Aorta (tissue), 5 donors: ENCODE results near the gene GASK1A. TPM values are rescaled to one million over a fixed set of nuclear protein-coding genes. Genes with fewer than 3 reads are reported as not detected.

ENCODE experiments used
- ATAC-seq: fragments of 200-7000 bp; cut with Tn5 transposase; one replicate; pipeline ENCODE4 v1.9.1; 2022; ENCODE audit warnings: moderate library complexity; ENCODE audit not compliant: low FRiP score
- DNase-seq, 2 donors: peaks; one replicate each; pipeline ENCODE4 v3.0.0-alpha.2; 2020
- H3K27ac ChIP-seq, 2 donors: one replicate each; pipeline ENCODE4 v1.5.1; 2013; ENCODE audit warnings: low read length in 2 of 2, mild to moderate bottlenecking in 2 of 2, moderate library complexity in 2 of 2, control low read depth in 1 of 2, inconsistent platforms in 1 of 2, low read depth in 1 of 2
- H3K27me3 ChIP-seq, 2 donors: one replicate each; pipeline ENCODE4 v1.6.1; 2013; ENCODE audit warnings: control low read depth in 1 of 2, low read length in 1 of 2, mild to moderate bottlenecking in 1 of 2, moderate library complexity in 1 of 2; ENCODE audit not compliant: insufficient read depth in 2 of 2, control insufficient read depth in 1 of 2
- H3K36me3 ChIP-seq, 2 donors: one replicate each; pipeline ENCODE4 v1.6.1; 2013; ENCODE audit warnings: control low read depth in 1 of 2, low read length in 1 of 2, mild to moderate bottlenecking in 1 of 2; ENCODE audit not compliant: insufficient read depth in 2 of 2, control insufficient read depth in 1 of 2
- H3K4me1 ChIP-seq, 2 donors: one replicate each; pipeline ENCODE4 v1.6.1; 2013; ENCODE audit warnings: low read length in 2 of 2, control low read depth in 1 of 2, mild to moderate bottlenecking in 1 of 2, moderate library complexity in 1 of 2; ENCODE audit not compliant: insufficient read depth in 2 of 2, control insufficient read depth in 1 of 2
- H3K4me3 ChIP-seq, 2 donors: one replicate each; pipeline ENCODE4 v1.5.1; 2013; ENCODE audit warnings: low read length in 2 of 2, control low read depth in 1 of 2, mild to moderate bottlenecking in 1 of 2
- H3K9me3 ChIP-seq: one replicate; pipeline ENCODE4 v1.6.1; 2013; ENCODE audit warnings: mild to moderate bottlenecking, low read length; ENCODE audit not compliant: control insufficient read depth
- WGBS, 2 donors: extraction: QIAGEN DNeasy Blood & Tissue Kit; methylation state at CpG; one replicate each; pipeline ENCODE4 v1.1.7; 2013; 5-methylcytosine and 5-hydroxymethylcytosine counted together
- intact Hi-C, 2 donors: fragments of 100-400 bp; cut with DNase I; formaldehyde crosslinking; loops; one replicate each; pipeline versions ENCODE4 v1.14.2 to v1.15.0; 2022
- polyA plus RNA-seq, 2 donors: library from polyadenylated mRNA; stranded (reverse); fragments of 200-250 nt; gene quantifications; one replicate each; pipeline ENCODE4 v1.2.3, GENCODE V29; 2013
- total RNA-seq, 2 donors: library from RNA; stranded (reverse); fragmentation: NEBNext Ultra II Directional; extraction: Animal tissue kit (Norgen Biotek cat#: 25700); gene quantifications; one replicate each; pipeline ENCODE4 v1.2.1, GENCODE V29; 2021
- donor health status: healthy with polysubstance abuse.
- donor health status: Bipolar disorder and iron deficiency.
- donor health status: DM: no; HTN: no; CAD: no.
- donor health status: DM: no; HTN: no; CAD: no.
- donor health status: DM: yes; HTN: yes; CAD: no.

Gene GASK1A
- total and polyA plus RNA-seq, 4 donors = 0.38 to 33.7 (median 8.0) TPM

- peak overlapping the region in 1 of 2 donors; percentile 66 for H3K27ac ChIP-seq
- no peak for ATAC-seq
- H3K4me1 ChIP-seq = no peaks in the 10 kb centered on the region
- no peaks in the 10 kb centered on the region for H3K9me3 ChIP-seq
- WGBS, 2 donors = 27 to 33% methylated on average over 5 of the region's 5 CpGs
- no peaks in the 10 kb centered on the region for H3K36me3 ChIP-seq
- H3K27me3 ChIP-seq = no peaks in the 10 kb centered on the region
- no peak for DNase-seq
- no peak overlapping the region for H3K4me3 ChIP-seq
- intact Hi-C loops = no loop called here
Observed at GRCh38 chr3:43001556-43002121, 22.5 kb downstream of the GASK1A start.

DNA sequence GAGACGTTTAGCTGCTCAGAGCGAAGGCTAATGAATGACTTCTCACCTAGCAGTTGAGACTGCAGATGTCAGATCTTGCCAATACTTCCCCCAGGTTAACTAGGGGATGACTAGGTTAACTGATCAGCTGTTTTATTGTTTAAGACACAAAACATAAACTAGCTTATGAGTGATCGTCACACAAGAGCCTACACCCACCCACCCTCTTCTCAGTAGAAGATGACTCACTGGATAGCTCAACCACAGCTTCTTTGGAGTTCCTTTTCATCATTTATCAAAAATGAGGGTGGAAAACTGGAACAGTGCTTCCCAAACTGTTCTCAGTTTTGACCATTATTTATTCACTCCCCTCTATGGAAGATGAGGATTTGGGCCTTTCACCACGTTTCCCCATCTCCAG is 25.2 kb downstream of the GASK1A start:
- intact Hi-C loops = no loop called here
- ATAC-seq (no peak), DNase-seq (no peak)
- Histone ChIP-seq H3K4me3 (no peak overlapping the region), H3K36me3 (no peaks in the 10 kb centered on the region), H3K9me3 (no peaks in the 10 kb centered on the region), H3K27ac (no peak overlapping the region), H3K27me3 (no peaks in the 10 kb centered on the region), H3K4me1 (no peaks in the 10 kb centered on the region)
- 95 to 96% methylated on average over 4 of the region's 4 CpGs for WGBS, 2 donors

- Histone ChIP-seq H3K9me3 (no peaks in the 10 kb centered on the region), H3K4me3 (no peak overlapping the region), H3K27me3 (no peaks in the 10 kb centered on the region), H3K27ac (no peak overlapping the region), H3K36me3 (no peaks in the 10 kb centered on the region), H3K4me1 (no peaks in the 10 kb centered on the region)
- DNase-seq (no peak), ATAC-seq (no peak)
- WGBS, 2 donors = 95 to 98% methylated on average over 3 of the region's 3 CpGs
- intact Hi-C loops = no loop called here
Observed at GRCh38 chr3:43005253-43005652, 26.1 kb downstream of the GASK1A start.

DNA sequence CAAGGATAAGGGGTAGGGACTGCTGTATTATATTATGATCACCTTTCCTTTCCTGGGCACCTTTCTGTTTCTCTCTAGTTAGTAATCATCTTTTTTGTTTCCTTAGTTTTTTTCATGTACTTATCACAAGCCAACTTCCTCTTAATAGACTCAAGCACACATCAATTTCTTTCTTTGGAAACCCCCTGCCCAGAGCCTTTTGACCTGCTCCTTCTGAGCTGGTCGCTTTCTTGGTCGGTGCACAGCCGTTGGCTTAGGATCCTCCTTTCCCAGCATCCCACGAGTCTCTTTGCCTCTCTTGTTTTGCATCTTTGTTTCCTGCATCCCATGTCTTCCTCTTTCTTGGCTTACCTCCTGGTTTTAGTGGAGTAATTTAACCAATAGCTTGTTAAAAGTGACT is 26.9 kb downstream of the GASK1A start:
- H3K27ac ChIP-seq = no peak overlapping the region
- intact Hi-C loops = no loop called here
- H3K4me1 ChIP-seq = no peaks in the 10 kb centered on the region
- H3K27me3 ChIP-seq = no peaks in the 10 kb centered on the region
- 84 to 85% methylated on average over 4 of the region's 4 CpGs for WGBS, 2 donors
- no peaks in the 10 kb centered on the region for H3K36me3 ChIP-seq
- DNase-seq (no peak), ATAC-seq (no peak)
- no peak overlapping the region for H3K4me3 ChIP-seq
- H3K9me3 ChIP-seq = no peaks in the 10 kb centered on the region

- DNase-seq (no peak), ATAC-seq (no peak)
- H3K36me3 ChIP-seq = no peaks in the 10 kb centered on the region
- H3K4me1 ChIP-seq = no peaks in the 10 kb centered on the region
- no peak overlapping the region for H3K4me3 ChIP-seq
- intact Hi-C loops = no loop called here
- WGBS, 2 donors = 90 to 95% methylated on average over 2 of the region's 2 CpGs
- no peak overlapping the region for H3K27ac ChIP-seq
- no peaks in the 10 kb centered on the region for H3K9me3 ChIP-seq
- no peaks in the 10 kb centered on the region for H3K27me3 ChIP-seq
Observed at GRCh38 chr3:43006825-43007224, 27.7 kb downstream of the GASK1A start.

DNA sequence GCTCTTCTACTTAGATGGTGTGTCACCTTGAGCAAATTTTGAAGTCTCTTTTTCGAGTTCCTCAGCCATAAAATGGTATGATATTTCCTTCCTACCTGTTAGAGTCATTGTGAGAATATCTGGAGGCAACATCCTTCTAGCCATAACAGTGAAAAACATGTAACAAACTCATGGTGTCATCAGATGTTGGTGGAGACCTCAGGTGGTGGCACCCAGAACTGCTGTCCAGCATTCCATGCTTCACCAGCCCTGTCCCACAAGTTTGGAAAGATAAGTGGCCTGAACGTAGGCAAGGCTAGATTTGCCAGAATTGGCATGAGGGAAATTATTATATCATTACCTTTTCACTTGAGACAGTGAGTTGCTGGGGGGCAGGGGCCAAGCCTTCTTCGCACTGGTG is 30.4 kb downstream of the GASK1A start:
- no peaks in the 10 kb centered on the region for H3K9me3 ChIP-seq
- H3K27me3 ChIP-seq = no peaks in the 10 kb centered on the region
- H3K4me1 ChIP-seq = no peaks in the 10 kb centered on the region
- WGBS, 2 donors = 88 to 89% methylated on average over 3 of the region's 3 CpGs
- no peak overlapping the region for H3K27ac ChIP-seq
- no peaks in the 10 kb centered on the region for H3K36me3 ChIP-seq
- intact Hi-C loops = no loop called here
- no peak overlapping the region for H3K4me3 ChIP-seq
- DNase-seq (no peak), ATAC-seq (no peak)

- Histone ChIP-seq H3K27me3 (no peaks in the 10 kb centered on the region), H3K9me3 (no peaks in the 10 kb centered on the region), H3K4me3 (no peak overlapping the region), H3K27ac (no peak overlapping the region), H3K36me3 (no peaks in the 10 kb centered on the region), H3K4me1 (no peaks in the 10 kb centered on the region)
- intact Hi-C loops = no loop called here
- ATAC-seq = no peak
- no peak for DNase-seq
Observed at GRCh38 chr3:43010638-43011037, 31.5 kb downstream of the GASK1A start.

DNA sequence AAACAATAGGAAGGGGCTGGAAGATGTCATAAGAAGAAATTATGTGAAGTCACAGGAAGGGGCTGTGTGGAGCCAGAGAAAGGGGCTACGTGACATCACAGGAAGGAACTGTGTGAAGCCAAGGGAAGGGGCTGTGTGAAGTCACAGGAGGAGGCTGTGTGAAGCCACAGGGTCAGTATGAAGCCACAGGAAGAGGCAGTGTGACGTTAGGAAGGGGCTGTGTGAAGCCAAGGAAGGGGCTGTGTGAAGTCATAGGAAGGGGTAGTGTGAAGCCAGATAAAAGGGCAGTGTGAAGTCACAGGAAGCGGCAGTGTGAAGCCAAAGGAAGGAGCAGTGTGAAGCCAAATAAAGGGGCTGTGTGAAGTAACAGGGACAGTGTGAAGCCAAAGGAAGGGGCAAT is 32.5 kb downstream of the GASK1A start:
- H3K4me3 ChIP-seq = no peak overlapping the region
- no peak overlapping the region for H3K27ac ChIP-seq
- WGBS, 2 donors = 88 to 89% methylated on average over 3 of the region's 3 CpGs

GRCh38 chr3:43012174-43012573 is 33.1 kb downstream of the GASK1A start:
- no peaks in the 10 kb centered on the region for H3K36me3 ChIP-seq
- ATAC-seq (no peak), DNase-seq (no peak)
- H3K9me3 ChIP-seq = no peaks in the 10 kb centered on the region
- intact Hi-C loops = no loop called here
- H3K4me1 ChIP-seq = no peaks in the 10 kb centered on the region
- H3K27ac ChIP-seq = no peak overlapping the region
- H3K4me3 ChIP-seq = no peak overlapping the region
- no peaks in the 10 kb centered on the region for H3K27me3 ChIP-seq

More for the DNA sequence above, 32.5 kb downstream of the GASK1A start:
- intact Hi-C loops = no loop called here
- DNase-seq (no peak), ATAC-seq (no peak)
- no peaks in the 10 kb centered on the region for H3K4me1 ChIP-seq
- H3K36me3 ChIP-seq = no peaks in the 10 kb centered on the region
- no peaks in the 10 kb centered on the region for H3K27me3 ChIP-seq
- H3K9me3 ChIP-seq = no peaks in the 10 kb centered on the region
